GM15510 (cell line): ENCODE results near the gene ZNF487.

Experiments
- POLR2A ChIP-seq: IDR thresholded peaks from 3 replicates; pipeline ENCODE4 v1.6.1; 2011; ENCODE audit warnings: borderline replicate concordance; ENCODE audit not compliant: insufficient read length; ENCODE audit errors: extremely low read depth

ZNF487 gene

GRCh38 chr10:43399320-43400310 is 37.3 kb upstream of the ZNF487 start:
- no peak for TF ChIP-seq POLR2A

- TF ChIP-seq POLR2A, result no peak
These were observed 35.3 kb upstream of the ZNF487 start for GRCh38 chr10:43401627-43402026.

DNA sequence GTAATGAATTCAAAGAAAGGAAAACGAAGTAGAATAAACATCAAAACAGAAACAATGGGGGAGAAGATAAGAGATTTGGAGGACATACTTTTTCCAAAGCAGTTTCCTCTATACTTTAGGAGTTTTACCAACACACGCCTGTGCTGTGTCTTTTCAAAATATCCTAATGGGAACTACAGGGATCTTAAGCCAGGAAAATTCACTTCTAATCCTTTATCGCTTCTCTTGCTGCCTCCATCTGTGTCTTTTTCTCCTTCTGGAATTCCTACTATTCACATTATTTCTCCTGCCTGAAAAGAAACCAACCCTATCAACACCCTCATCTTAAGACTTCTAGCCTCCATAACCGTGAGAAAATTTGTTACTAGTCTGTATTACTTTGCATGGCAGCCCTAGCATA is 34.7 kb upstream of the ZNF487 start:
- no peak for TF ChIP-seq POLR2A

- TF ChIP-seq POLR2A, result no peak
These were observed 33.9 kb upstream of the ZNF487 start for GRCh38 chr10:43402880-43403452.

DNA sequence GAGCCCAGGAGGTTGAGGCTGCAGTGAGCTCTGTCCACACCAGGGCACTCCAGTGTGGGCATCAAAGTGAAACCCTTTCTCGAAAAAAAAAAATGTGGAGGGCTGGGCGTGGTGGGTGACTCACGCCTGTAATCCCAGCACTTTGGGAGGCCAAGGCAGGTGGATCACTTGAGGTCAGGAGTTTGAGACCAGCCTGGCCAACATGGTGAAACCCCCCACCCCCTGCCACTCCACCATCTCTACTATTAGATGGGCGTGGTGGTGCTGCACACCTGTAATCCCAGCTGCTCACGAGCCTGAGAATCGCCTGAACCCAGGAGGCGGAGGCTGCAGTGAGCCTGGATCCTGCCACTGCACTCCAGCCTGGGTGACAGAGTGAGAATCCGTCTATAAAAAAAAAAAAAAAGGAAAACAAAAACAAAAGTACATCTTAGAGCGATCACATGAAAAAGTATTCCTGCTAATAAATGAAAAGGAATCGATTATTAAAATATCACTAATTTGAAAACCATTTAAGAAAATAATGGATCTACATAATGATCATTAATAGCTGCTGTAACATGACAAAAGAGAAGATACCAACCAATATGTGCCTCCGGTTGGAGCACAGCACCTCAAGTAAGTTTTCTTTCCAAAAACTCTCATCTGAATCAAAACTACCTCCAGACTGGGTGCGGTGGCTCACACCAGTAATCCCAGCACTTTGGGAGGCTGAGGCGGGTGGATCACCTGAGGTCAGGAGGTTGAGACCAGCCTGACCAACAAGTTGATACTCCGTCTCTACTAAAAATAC is 32.8 kb upstream of the ZNF487 start:
- no peak for TF ChIP-seq POLR2A

- no peak for TF ChIP-seq POLR2A
These were observed 32.2 kb upstream of the ZNF487 start for GRCh38 chr10:43404704-43405084.

GRCh38 chr10:43407148-43407575 is 29.7 kb upstream of the ZNF487 start:
- no peak for TF ChIP-seq POLR2A

DNA sequence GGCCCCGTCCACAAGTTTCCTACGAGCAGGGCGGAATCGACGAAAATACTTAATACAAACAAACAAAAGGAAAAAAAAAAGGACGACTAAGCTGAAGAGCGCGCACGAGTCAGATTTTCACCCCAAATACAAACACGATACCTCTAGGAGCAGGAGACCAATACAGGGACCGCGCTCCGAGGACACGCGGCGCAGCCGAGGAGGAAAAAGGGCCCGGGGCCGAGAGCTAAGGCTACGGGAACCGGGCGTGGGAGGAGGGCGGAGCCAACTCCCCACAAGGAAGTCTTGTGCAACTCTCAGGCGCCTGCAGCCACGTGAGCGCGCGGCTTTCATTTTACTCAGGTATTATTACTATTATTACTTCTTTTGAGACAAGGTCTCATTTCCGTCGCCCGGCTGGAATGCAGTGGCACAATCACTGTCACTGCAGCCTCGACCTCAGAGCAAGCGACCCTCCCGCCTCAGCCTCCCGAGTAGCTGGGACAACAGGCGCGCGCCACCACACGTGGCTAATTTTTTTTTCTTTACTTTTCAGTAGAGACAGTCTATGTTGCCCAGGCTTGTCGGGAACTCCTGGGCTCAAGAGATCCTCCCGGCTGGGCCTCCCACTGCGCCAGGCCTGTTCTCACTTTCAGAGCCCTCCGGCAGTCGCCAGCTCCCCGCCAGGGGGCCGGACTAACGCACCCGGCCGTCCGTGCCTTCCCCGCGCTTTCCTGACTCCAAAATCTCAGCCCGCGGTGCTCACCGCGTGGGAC is 29.2 kb upstream of the ZNF487 start:
- TF ChIP-seq POLR2A, result peak; percentile 81

DNA sequence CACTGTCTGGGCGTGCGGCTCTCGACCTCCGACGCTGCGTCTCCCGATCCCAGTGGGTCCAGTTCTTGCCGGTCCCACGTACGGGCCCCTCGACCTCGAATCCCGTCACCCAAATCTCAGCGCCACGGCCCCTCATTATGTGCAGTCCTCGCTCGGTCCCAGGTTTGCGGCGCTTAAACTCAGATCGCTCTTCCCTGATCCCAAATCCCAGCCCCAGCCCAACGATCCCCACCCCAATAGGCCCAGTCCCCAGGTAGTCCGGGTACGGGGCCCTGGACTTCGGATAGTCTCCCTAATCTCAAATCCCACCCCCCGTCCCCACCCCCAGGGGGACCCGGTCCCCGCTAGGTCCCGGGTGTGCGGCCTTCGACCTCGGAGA is 28.6 kb upstream of the ZNF487 start:
- TF ChIP-seq POLR2A, result no peak

DNA sequence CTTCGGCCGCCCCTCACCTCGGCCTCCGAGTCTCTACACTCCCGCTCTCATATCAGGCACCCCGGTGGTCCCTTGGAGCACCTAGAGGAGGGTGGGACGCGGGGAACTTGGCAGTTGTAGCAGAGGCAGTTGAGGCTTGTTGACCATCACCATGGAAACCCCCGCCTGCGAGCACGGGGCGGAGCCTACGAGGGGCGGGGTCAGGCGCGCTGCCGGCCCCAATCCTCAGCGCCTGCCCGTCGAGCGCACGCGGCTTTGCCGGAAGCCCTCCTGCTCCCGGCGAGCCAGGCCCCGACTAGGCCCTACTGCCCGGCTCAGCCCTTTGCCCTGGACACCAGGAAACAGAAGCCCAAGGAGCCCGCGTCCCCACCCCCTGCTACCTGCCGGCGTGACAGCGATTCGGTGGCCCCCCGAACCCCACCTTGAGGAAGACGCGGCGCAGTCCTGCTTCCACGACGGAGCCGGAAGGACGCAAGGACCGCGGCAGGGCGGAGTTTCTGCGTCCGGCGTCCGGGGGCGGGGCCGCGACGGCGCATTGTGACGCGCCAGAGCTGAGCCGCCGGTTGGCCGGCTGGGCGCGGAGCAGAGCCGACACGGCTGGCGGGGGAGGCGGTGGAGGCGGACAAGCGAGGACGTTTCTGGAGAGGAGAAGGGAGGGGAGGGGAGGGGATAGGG is 28.1 kb upstream of the ZNF487 start, which contains the start of gene HNRNPF:
TSS of gene HNRNPF (minus strand) at position 477 of the 675 bp plus-strand sequence. CDS start 21,302 bp downstream, outside the sequence.
- TF ChIP-seq POLR2A, result peak; percentile 83

DNA sequence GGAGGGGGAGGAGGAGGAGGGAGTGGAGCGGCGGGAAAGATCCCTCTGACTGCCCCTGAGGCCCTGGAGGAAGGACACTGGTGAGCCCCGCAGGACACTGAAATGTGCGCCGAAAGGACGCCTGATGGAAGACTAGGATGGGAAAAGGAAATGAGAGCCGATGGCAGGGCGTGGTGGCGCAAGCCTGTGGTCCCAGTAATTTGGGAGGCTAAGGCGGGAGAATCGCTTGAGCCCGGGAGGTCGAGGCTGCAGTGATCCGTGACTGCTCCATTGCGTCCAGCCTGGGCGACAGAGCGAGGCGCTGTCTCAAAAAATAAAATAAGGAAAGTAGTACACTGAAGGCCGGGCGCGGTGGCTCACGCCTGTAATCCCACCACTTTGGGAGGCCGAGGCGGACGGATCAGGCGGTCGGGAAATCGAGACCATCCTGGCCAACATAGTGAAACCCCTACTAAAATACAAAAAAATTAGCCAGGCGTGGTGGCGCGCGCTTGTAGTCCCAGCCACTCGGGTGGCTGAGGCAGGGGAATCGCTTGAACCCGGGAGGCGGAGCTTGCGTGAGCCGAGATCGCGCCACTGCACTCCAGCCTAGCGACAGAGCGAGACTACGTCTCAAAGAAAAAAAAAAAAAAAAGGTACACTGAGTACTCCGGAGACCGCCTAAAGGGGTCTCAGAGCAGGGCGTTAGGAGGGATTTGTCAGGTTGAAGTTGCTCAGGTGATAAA is 27.4 kb upstream of the ZNF487 start:
- peak; percentile 27 for TF ChIP-seq POLR2A

DNA sequence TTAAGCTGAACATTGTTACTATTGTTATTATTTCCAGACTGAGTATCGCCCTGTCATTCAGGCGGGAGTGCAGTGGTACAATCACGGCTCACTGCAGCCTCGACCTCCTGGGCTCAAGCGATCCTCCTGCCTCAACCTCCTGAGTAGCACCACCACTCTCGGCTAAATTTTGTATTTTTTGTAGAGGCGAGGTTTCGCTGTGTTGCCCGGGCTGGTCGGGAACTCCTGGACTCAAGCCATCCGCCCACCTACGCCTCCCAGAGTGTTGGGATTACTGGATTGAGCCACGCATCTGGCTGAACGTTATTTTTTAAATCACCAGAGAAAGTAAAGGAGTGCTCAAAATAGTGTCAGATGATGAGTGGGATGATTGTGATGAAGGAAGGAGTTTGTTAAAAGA is 26.6 kb upstream of the ZNF487 start:
- no peak for TF ChIP-seq POLR2A

DNA sequence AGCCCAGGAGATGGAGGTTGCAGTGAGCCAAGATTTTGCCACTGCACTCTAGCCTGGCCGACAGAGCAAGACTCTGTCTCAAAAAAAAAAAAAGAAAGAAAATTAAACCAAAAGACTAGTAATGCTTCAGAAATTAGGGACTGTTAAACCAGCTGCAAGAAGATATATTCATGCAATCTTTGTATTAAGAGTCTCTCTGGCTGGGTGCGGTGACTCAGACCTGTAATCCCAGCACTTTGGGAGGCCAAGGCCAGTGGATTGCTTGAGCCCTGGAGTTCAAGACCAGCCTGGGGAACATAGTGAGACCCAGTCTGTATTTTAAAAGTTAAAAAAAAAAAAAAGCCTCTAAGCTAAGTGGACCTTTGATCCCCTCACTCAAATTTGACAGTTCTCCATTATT is 25.4 kb upstream of the ZNF487 start:
- TF ChIP-seq POLR2A, result no peak
